OCI-LY3 (cell line): Measurements from ENCODE around the gene FGD4.
A peak's percentile ranks its signal among the peaks of the same experiment; 100 is the strongest.
"Not testable (repeated sequence)": the region's sequence is repeated elsewhere in the genome, so short reads cannot be mapped to it uniquely, and the experiment has no call there.

Experiments
- H2AFZ ChIP-seq: fragments of 200-600, 300-600 bp; shearing (Covaris generic); 2 replicates; pipeline ENCODE4 v1.6.0; 2014; ENCODE audit warnings: antibody characterized with exemption, low read depth, low read length
- H3K27ac ChIP-seq: fragments of 200-600, 300-600 bp; sonication (generic); 2 replicates; pipeline ENCODE4 v1.5.1; 2014; ENCODE audit warnings: mild to moderate bottlenecking, low read length, moderate library complexity, mixed read lengths
- H3K27me3 ChIP-seq: fragments of 200-600, 300-600 bp; sonication (generic); 2 replicates; pipeline ENCODE4 v1.6.1; 2014; ENCODE audit warnings: low read depth, low read length, mixed read lengths
- H3K36me3 ChIP-seq: fragments of 200-600, 300-600 bp; sonication (generic); replicated peaks from 2 replicates; pipeline ENCODE3; 2014; ENCODE audit warnings: low read depth, low read length, mixed read lengths
- H3K4me1 ChIP-seq: fragments of 300-600, 200-600 bp; sonication (generic); 2 replicates; pipeline ENCODE4 v1.6.1; 2014; ENCODE audit warnings: low read length, mixed read lengths
- H3K4me2 ChIP-seq: fragments of 200-600, 300-600 bp; sonication (generic); 2 replicates; pipeline ENCODE4 v1.6.1; 2014; ENCODE audit warnings: low read length, mixed read lengths
- H3K4me3 ChIP-seq: fragments of 300-600, 200-600 bp; sonication (generic); 2 replicates; pipeline ENCODE4 v1.5.1; 2014; ENCODE audit warnings: antibody characterized with exemption, mild to moderate bottlenecking, low read length, moderate library complexity
- H3K79me2 ChIP-seq: fragments of 300-600, 200-600 bp; shearing (Covaris generic); 2 replicates; pipeline ENCODE4 v1.6.1; 2014; ENCODE audit warnings: mild to moderate bottlenecking, low read length, mixed read lengths
- H3K9ac ChIP-seq: fragments of 300-600, 200-600 bp; shearing (Covaris generic); 2 replicates; pipeline ENCODE4 v1.6.0; 2014; ENCODE audit warnings: mild to moderate bottlenecking, low read length, moderate library complexity
- H3K9me3 ChIP-seq: fragments of 200-600, 300-600 bp; shearing (Covaris generic); 2 replicates; pipeline ENCODE4 v1.6.1; 2014; ENCODE audit warnings: low read length, mixed read lengths; ENCODE audit not compliant: insufficient read depth
- H4K20me1 ChIP-seq: fragments of 200-600, 300-600 bp; sonication (generic); 2 replicates; pipeline ENCODE4 v1.6.1; 2016; ENCODE audit warnings: low read length, mixed read lengths; ENCODE audit not compliant: insufficient read depth
- EZH2phosphoT487 ChIP-seq: fragments of 200-600 bp; shearing (Covaris generic); IDR thresholded peaks from 2 replicates; pipeline ENCODE4 v1.6.1; 2018; ENCODE audit warnings: antibody characterized with exemption, mixed run types, low read depth
- TF ChIP-seq, protein P1 (sequence below): fragments of 200-600, 300-600 bp; sonication (generic); IDR thresholded peaks from 2 replicates; pipeline ENCODE4 v1.5.1; 2014; ENCODE audit warnings: antibody characterized with exemption, low read length, low read depth

Gene FGD4

DNA sequence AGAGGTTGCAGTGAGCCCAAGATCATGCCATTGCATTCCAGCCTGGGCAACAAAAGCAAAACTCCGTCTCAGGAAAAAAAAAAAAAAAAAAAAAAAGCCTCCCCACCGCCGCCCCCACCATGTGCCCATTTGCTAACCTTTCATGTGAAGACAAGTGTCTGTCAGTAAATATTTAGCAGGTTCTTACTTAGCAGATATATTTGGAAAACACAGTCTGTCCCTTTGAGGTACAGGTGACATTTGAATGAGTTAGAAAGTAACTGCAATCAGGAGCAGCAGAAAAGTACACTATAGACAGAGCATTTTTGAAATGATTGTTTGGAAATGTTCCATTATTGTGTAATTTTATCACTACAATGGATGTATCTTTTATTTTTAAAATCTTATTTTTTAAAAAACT lies 119.7 kb downstream of the FGD4 start:
- H3K4me3 ChIP-seq: no peak overlapping the region
- H3K27ac ChIP-seq: no peak overlapping the region
- H3K9ac ChIP-seq: no peak overlapping the region
- H3K79me2 ChIP-seq: no peaks in the 10 kb centered on the region
- no peaks in the 10 kb centered on the region for H3K36me3 ChIP-seq
- peaks cover 48% of the 10 kb centered on the region for H3K4me1 ChIP-seq
- no peak overlapping the region for H2AFZ ChIP-seq
- H3K4me2 ChIP-seq: no peak overlapping the region
- H3K27me3 ChIP-seq: no peaks in the 10 kb centered on the region
- H3K9me3 ChIP-seq: no peaks in the 10 kb centered on the region
- TF ChIP-seq EZH2phosphoT487: no peak
- TF ChIP-seq, protein P1, sequence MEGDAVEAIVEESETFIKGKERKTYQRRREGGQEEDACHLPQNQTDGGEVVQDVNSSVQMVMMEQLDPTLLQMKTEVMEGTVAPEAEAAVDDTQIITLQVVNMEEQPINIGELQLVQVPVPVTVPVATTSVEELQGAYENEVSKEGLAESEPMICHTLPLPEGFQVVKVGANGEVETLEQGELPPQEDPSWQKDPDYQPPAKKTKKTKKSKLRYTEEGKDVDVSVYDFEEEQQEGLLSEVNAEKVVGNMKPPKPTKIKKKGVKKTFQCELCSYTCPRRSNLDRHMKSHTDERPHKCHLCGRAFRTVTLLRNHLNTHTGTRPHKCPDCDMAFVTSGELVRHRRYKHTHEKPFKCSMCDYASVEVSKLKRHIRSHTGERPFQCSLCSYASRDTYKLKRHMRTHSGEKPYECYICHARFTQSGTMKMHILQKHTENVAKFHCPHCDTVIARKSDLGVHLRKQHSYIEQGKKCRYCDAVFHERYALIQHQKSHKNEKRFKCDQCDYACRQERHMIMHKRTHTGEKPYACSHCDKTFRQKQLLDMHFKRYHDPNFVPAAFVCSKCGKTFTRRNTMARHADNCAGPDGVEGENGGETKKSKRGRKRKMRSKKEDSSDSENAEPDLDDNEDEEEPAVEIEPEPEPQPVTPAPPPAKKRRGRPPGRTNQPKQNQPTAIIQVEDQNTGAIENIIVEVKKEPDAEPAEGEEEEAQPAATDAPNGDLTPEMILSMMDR: no peak
- no peaks in the 10 kb centered on the region for H4K20me1 ChIP-seq

DNA sequence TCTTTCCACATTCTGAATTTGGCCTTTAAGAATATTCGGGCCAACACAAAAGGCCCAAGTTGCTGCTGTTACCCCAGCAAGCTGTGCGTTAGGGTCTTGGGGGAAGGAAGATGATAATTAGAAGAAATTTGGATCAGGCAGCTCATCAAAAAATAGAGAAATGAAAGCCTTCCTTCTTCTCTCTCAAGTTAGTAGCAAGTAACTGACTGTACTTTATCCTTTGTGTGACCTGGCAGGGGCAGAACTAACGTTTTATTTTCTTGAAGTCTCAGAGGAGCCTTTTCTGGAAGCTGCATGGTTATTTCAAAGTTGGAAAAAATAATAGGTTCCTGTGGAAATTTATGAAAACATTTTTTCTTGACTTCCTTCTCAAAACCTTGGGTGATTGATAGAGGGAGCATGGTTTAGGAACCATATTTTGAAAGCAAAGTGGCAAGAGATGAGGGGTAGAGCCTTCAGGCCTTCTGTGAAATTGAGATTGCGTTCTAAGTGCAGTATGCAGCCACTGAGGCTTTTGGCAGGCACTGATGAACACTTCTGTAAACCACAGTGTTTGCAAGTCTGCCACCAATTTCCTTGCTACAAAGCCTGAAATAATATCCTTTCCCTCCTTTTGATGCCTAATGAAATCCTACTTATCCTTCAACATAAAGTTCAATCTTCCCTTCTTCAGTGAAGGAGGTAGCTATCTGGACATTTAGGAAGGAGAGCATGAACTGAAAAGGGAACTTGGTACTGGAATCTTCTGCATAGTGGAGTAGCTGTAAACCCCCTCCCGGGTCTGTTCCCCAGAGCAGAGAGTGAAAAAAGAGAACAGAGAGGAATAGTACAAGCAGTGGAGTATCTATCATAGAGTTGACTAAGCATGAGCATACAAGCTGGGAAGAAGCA lies 123.2 kb downstream of the FGD4 start:
- peak overlapping the region; percentile 79 for H3K9ac ChIP-seq
- no peaks in the 10 kb centered on the region for H3K79me2 ChIP-seq

DNA sequence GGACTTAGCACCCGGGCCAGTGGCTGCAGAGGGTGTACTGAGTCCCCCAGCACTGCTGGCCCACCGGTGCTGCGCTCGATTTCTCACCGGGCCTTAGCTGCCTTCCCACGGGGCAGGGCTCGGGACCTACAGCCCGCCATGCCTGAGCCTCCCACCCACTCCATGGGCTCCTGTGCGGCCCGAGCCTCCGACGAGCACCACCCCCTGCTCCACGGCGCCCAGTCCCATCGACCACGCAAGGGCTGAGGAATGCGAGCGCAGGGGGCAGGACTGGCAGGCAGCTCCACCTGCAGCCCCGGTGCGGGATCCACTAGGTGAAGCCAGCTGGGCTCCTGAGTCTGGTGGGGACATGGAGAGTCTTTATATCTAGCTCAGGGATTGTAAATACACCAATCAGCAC lies 126.4 kb downstream of the FGD4 start:
- H2AFZ ChIP-seq, H4K20me1 ChIP-seq, H3K36me3 ChIP-seq, H3K79me2 ChIP-seq, H3K9me3 ChIP-seq, H3K9ac ChIP-seq, H3K4me3 ChIP-seq, H3K4me2 ChIP-seq, H3K27ac ChIP-seq, H3K27me3 ChIP-seq: not testable (repeated sequence)
- H3K4me1 ChIP-seq: peaks cover 42% of the 10 kb centered on the region

More for the DNA sequence above, 123.2 kb downstream of the FGD4 start:
- peak overlapping the region; percentile 100 for H3K27ac ChIP-seq
- H3K4me1 ChIP-seq: peaks cover 47% of the 10 kb centered on the region
- H3K9me3 ChIP-seq: no peaks in the 10 kb centered on the region
- H3K4me3 ChIP-seq: peak overlapping the region; percentile 65
- H3K27me3 ChIP-seq: no peaks in the 10 kb centered on the region
- H3K4me2 ChIP-seq: peak overlapping the region; percentile 89
- H3K36me3 ChIP-seq: no peaks in the 10 kb centered on the region
- H4K20me1 ChIP-seq: no peaks in the 10 kb centered on the region
- no peak for TF ChIP-seq EZH2phosphoT487
- TF ChIP-seq, protein P1: no peak
- H2AFZ ChIP-seq: no peak overlapping the region

DNA sequence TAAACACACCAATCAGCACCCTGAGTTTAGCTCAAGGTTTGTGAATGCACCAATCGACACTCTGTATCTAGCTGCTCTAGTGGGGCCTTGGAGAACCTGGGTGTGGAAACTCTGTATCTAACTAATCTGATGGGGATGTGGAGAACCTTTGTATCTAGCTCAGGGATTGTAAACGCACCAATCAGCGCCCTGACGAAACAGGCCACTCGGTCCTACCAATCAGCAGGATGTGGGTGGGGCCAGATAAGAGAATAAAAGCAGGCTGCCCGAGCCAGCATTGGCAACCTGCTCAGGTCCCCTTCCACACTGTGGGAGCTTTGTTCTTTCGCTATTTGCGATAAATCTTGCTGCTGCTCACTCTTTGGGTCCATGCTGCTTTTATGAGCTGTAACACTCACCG lies 127.0 kb downstream of the FGD4 start:
- H3K4me2 ChIP-seq, H3K79me2 ChIP-seq, H4K20me1 ChIP-seq, H3K9me3 ChIP-seq, H3K36me3 ChIP-seq, H3K9ac ChIP-seq, H3K4me3 ChIP-seq, H2AFZ ChIP-seq, H3K27ac ChIP-seq, H3K27me3 ChIP-seq: not testable (repeated sequence)
- peaks cover 38% of the 10 kb centered on the region for H3K4me1 ChIP-seq

GRCh38 chr12:32532422-32532821 lies 133.1 kb downstream of the FGD4 start:
- no peak overlapping the region for H3K27ac ChIP-seq
- H2AFZ ChIP-seq: no peak overlapping the region

More at GRCh38 chr12:32532422-32532821, 133.1 kb downstream of the FGD4 start:
- H3K9ac ChIP-seq: no peak overlapping the region
- H3K79me2 ChIP-seq: no peaks in the 10 kb centered on the region
- no peaks in the 10 kb centered on the region for H3K36me3 ChIP-seq
- peaks cover 32% of the 10 kb centered on the region for H3K4me1 ChIP-seq
- no peaks in the 10 kb centered on the region for H3K9me3 ChIP-seq
- TF ChIP-seq EZH2phosphoT487: no peak
- TF ChIP-seq, protein P1: no peak
- no peak overlapping the region for H3K4me2 ChIP-seq
- H3K4me3 ChIP-seq: no peak overlapping the region
- no peaks in the 10 kb centered on the region for H4K20me1 ChIP-seq
- no peaks in the 10 kb centered on the region for H3K27me3 ChIP-seq
